HG03432 (cell line): ENCODE data around the gene RASSF9.

ENCODE experiments used
- ATAC-seq: cut with Tn5 transposase; IDR thresholded peaks from one replicate; pipeline ENCODE4 v1.9.1; 2021; ENCODE audit warnings: mild to moderate bottlenecking, moderate library complexity; ENCODE audit not compliant: unreplicated experiment

Gene RASSF9

DNA sequence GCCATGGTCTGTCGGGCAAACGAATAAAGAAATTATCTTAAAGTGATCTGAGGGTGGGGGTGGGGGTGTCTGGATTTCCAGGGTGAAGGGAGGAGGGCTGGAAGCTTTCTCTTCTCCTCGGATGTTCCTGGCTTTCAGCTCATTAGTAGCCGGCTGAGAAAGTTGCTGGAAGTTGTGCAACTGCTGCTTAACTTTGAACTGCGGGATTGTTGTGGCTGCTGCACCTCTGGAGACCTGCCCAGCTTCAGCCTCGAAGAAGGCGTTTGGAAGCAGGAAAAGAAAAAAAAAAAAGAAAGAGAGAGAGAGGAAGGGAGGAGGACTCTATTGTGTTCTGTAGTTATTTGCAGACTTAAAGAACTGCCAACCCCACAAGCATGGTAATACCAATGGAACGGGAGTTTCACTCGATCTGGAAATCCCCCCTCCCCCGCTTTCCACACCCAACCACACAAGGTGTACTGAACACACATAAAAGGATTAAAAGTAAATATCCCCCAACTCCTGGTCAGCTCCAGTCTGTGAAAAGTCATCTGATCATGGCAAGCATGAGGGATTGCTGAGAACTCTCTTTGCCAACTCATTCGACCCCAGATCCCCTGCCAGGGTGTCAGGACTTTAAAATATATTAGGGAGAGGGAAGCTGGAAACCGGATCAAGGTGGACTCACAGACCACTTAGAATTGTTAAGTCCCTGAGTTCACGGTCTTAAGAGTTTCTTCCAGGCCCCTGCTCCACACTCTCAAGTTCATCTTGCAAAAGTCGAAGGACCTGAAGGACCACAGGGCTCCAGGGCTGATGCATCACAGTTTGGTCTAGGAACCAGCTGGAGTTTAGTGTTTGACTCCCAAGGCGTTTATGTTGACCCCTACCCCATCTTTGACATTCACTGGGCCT lies at the start of gene RASSF9:
TSS of gene RASSF9 (minus strand) at position 213 of the 894 bp plus-strand sequence. CDS start at position 5, 208 bp downstream.
- no peak for ATAC-seq

DNA sequence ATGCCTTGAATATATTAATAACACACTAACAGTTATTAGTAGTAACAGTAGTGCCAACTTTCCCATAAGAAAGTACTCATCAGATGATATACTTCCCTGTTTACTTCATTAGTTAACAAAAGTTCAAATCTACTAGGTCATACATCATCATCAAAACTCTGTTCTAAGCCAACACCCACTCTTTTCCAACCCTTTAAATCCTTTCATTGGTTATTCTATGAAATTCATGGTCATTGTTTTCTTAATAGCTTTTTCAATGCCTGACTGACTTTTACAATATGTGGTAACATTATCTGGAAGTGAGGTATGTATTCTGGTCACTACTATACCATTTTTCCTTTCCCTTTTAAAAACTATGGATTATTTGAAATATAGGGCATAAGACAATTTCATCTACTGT lies 47.6 kb upstream of the RASSF9 start:
- no peak for ATAC-seq

DNA sequence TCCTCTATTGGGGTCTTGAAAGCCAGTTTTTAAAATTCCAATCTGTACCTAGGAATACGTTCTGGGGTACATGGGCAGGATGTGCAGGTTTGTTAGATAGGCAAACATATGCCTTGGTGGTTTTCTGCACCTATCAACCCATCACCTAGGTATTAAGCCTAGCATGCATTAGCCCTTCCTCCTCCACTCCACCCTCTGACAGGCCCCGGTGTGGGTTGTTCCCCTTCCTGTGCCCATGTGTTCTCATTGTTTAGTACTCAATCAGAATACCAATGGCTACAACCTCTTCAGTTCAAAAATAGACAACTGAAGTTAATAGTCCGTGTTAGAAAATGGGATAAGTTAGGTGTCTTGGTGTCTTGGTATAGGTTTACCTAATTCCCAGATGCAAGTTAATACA lies 41.2 kb upstream of the RASSF9 start:
- no peak for ATAC-seq

DNA sequence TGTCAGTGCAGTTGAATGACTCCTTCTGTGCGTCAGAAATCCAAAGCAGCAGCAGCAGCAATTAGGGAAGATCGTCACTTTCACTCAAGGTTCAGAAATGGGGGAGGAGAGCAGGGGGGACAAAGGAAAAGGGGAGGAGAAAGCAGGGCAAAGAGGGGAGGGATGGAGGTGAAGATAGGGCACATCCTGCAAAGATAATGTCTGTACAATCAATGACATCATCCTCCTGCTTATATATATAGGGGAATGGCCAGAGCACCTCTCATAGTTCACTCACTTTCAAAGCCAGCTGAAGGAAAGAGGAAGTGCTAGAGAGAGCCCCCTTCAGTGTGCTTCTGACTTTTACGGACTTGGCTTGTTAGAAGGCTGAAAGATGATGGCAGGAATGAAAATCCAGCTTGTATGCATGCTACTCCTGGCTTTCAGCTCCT lies 37.8 kb upstream of the RASSF9 start, which contains the start of gene NTS:
TSS of gene NTS (plus strand) at position 265 of the 431 bp plus-strand sequence. CDS start at position 374, 109 bp downstream.
- ATAC-seq: peak; percentile 90

DNA sequence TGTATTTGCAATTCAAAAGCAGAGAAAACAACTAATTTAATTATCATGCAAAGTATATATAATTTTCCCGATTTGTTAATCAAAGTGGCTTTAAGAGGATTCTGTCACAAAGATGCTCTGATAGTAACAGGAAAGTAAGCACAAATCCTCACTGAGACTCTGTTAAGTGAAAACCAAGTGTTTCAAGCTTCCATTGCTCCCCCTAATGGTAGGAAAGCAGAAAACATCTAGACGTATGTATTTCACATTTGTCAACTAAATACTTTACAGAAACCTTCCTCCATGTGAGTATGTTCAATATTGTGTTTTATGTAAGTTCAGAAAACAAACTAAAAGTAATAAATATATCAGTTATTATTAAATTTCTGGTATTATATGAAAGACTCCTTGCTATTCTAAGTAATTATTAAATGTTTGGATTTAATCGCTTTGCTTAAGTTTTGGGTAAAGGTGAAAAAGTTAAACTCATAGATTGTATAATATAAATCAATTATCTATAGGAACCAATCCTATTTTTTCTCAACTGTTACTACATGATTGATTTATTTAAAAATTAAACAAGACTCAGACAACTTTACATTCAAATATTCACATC lies 36.4 kb upstream of the RASSF9 start:
- ATAC-seq: peak; percentile 78

DNA sequence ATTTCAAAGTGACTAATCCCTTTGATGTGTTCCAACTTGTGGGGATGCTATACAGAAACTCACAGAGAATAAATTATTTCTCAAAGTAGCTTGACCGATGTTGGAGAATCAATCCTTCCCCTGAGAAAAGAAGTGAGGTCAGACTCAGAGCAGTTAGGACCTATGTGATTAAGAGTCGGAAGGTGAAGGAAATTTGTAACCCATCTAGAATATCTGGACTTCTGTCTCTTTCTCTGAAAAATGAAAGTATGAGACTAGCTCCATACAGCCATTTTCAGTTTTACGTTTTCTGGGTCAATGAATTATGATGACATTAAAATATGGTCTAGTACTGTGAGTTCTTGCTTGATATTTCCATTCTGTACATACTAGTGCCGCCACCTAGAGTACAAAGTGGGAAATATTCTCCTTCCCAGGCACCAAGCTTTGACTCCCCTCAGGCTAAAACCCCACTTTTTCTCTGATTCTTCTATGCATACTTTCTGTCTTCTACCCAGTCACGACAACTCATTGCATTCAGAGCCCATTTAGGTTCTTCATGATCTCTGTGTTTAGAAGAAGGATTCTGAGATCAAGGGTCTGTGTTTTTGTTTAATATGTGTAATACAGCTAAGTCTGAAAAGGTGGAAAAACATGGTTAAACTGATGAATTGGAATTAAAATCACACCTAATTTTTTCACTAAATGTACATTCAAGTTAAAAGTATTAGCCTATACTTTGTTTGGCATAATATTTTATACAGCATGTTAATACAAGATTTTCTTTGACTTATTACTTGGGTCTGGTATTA lies 31.0 kb upstream of the RASSF9 start:
- peak; percentile 95 for ATAC-seq

DNA sequence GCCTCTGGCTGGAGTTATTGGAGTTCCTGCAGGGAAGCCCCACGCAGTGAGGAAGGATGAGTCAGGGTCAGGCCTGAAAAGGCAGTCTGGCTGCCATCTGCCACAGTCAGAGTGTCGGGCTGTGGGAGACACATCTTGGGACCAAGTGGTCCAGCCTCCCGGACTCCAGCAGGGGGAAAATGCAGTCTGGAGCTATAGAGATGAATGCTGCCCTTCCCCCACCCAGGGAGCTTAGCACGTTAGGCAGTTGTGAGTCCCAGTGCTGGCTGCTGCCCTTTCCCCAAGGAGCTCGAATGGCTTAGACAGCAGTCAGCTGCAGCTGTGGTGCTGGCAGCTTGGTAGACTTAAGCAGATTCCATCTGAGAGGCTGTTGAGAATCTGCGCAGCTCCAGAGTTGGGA lies 29.7 kb upstream of the RASSF9 start:
- no peak for ATAC-seq

DNA sequence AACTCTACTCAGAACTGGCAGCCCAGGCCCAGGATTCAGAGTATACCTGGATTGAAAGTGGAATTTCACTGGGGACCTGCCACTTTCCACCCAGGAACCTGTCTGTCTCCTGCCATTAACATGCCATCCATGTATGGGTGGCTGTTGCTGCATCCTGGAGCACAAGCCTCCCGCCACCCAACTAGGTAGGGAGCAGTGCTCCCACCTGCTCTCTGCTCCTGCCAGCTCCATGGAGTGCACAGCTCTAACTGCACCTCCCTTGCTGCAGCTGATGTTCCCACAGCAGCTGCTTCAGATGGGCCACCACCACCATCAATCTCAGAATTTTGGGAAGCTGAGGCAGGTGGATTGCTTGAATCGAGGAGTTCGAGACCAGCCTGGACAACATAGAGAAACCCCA lies 20.8 kb upstream of the RASSF9 start:
- ATAC-seq: no peak

DNA sequence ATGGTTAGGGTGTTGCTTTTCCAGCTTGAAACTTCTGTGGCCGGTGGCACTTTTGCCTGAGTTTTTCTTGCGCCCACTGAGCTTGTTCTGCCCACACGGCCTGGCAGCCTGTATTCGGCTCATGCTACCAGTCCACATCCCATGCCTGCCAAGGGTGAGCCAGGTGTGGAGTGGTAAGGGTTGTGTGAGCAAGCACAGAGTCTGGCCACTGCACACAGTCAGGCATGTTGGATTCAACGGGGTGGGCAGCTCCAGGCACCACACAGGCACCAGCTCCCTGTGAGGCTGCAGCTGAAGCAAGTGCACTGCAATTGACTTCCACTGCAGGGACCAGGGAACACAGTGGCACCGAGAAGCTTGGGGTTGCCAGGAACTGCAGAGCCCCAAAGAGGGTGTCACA lies 19.1 kb upstream of the RASSF9 start:
- no peak for ATAC-seq

DNA sequence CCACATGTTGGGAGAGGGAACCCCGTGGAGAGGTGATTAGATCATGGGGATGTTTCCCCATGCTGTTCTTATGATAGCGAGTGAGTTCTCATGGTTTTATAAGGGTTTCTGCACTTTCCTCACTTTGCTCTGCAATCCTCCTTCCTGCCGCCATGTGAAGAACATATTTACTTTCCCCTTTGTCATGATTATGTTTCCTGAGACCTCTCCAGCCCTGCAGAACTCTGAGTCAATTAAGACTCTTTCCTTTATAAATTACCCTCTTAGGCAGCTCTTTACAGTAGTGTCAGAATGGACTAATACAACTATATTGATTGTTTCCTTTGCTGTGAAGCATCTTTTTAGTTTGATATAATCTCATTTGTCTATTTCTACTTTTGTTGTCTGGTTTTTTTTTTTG lies 13.1 kb upstream of the RASSF9 start:
- ATAC-seq: no peak

DNA sequence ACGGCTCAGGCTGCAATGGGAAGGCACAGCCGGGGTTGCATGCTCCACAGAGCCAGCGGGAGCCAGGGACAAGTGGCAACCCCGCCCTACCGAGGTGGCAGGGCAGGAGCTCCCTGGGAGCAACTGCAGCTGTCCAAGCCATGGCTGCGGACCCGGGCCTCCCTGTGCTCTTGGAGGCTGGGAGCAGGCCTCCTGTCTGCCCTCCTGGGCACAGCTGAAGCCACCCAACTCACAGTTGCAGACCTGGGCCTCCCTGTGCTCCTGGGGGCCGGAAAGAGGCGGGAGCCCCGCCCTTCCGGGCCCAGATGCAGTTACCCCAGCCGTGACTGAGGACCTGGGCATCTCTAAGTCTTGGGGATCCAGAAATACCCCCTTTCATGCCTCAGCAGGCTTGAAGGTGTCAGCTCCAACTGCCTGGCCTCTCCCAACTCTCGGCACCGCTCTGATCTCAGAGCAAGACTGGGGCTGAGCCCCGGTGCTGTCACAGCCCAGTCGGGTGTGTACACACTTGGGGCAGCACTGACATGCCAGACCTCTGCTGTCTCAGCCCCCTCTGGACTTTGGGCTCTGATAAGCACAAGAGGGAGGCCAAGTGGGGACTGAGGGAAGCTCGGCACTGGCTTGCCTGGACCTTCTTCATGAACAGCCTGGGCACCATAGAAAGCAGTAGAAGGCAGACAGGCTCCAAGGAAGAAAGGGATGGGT lies 7.5 kb upstream of the RASSF9 start:
- ATAC-seq: no peak

DNA sequence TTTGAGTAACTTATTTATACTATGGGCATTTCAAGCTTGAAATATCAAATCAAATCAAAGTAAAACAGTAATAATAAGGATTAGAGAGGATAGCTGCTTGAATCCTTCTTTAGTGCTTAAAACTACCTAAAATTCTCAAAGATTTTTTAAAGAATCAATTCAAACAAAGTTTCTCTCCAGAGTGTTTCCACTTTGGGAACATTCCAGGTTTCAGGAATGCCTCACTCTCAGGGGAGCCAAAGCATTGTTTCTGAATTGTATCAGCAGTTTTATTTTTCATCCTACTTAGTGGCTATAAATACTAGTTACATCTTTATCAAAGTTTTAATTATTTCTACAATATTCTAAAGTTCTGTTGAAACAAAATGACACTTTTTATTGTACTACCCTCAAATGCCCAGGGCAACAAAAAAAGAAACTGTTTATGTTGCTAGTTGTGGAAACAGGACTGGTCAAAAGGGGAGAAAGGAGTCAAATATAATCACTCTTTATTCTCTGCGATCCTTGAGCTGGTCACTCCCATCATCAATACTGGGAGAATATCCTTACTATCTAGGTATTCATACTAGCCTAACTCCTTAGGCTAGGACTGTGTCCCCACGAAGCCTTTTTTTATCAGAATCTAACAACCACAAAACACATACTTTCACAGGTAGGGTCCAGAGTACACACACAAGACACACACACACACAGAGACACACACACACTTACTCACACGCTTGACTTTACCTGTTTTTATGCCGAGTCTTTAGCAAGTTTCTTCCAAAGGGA lies 598 bp downstream of the RASSF9 start:
- no peak for ATAC-seq

DNA sequence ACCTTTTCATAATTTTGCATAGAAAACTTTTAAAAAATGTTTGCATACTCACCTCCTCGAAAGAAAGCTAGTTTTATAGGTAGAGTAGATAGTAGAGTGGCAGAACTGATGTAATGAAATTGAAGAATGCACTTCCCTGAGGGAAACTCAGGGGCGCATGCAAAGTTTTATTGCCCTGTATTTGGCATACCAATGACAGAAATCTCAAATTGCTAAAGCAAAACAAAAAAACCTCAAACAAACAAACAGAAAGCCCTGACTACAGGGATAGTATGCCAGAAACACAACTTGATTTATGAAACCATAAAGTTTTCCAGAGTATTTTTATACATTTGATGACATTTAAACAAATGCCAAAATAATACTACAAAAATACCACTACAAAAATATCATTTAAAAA lies 1.8 kb downstream of the RASSF9 start:
- ATAC-seq: no peak

DNA sequence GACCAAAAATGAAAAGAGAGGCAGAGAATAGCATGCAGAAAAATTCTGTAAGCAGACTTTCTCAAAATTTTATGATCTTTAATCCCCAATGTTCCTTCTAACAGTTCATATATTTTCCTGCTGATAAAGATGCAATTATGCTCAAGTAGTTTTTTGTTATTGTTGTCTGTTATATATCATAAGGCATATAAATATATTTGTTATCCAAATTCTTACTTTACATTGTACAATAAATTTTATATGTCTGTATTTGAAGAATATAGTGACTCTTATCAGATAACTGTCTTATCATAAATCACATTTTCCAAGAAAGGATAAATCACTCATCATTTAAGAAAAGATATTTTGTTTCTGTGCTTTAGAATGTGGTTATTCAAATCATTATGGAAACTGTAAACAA lies 2.6 kb downstream of the RASSF9 start:
- no peak for ATAC-seq

DNA sequence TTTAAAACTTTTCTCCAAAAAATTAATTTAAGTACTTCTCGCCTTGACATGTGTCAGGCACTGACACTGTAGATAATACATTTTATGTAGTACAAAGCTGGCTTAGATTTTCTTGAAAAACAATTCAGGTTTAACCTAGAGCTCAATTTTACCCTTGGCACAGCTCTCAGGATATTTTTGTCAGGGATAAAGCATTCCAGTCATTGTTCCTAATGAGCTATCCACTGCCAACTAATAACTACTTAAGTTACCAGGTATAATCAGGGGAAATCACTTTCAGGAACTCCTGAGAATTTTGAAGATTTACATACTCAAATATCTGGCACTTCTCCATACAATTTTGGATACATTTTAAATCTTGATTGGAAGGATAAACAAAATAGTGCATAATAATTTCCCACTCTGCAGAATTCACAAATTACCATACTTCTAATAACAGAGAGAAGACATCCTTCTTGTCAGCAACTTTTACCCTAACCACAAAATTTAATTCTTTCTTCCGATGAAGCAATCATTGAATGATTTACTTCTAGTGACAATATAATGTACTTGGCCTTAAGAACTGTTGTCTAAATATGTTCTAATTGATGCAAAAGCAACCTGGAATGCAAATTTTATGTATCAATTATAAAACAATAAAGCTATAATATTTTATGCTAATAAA lies 4.8 kb downstream of the RASSF9 start:
- no peak for ATAC-seq

DNA sequence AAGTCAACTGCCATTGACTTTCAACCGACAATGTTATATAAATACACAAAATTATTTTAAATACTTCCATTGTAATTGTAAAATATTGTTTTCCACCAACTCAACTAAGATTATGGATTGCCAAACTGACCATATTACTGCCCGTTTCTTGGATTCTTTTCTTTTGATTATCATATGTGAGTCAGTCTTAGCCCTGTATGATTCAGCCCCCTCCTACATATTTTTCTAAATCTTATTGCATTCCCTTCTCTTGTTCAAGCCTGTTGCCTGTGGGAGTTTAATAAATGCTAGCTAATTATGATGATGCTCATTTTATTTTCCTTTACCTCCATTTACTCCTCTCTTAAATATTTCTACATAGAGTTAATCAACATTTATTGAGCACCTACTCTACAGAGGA lies 6.8 kb downstream of the RASSF9 start:
- no peak for ATAC-seq

DNA sequence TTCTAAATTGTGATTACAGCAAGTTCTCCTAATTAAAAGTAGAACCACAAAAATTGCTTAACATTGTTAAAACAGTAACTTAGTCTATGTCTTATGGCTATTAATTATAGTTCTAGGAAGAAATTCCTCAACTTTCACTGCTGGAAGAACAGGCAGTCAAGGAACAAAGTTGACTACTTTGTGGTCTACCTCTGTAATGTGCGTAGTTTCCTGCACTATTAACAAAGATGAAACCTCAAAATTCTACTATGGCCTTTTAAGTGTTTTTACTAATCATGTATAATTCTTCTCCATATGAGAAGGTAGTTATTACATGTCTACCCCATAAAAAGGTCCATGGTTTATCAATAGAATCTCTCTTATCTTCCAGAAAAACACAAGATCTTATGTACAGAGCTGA lies 7.6 kb downstream of the RASSF9 start:
- no peak for ATAC-seq

DNA sequence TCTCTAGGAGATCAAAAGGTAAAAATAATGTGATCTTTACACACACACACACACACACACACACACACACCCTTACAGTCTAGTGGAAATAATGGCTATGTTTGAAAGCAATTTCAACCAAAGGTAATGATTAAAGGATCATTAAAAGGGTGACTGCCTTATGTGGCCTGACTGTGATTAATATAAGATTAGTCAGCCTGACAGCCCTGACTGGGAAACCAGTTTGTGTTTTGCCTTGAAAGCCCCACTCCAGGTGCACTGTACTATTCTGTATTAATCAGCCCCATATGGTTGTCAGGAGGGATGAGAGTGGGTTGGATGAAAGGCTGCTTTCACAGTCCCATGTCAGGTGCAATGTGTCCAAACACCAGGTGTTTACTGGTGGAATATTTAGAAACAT lies 10.5 kb downstream of the RASSF9 start:
- ATAC-seq: no peak

DNA sequence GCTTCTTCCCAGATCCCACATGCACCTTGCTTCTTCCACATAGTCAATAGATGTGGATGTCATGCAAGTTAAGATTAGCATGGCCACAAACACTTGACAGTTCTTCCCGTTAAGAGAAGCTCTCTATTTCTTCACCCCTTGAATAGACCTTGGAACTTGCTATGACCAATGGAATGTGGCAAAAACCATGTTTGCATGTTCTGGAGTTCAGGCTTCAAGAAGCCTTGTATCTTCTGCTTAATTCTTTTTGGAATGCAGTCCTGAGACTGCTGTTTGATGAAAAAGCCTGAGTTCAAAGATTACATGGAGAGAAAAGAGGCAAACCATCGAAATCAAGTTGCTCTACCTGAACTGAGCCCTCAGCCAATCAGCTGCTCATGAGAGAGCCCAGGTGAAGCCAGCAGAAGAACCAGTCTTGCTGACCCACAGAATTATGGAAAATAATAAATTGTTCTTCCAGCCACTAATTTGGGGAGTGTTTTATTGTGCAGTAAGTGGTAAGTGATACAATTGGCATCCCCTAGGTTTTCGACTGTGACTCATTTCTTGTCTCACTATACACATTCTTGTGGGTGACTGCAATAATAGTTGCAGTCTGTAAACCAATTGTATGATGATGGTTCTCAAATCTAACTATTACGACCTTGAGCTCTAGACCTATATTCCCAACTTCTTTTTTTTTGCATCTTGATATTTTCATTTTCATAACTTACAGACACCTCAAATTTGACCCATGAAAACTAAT lies 12.6 kb downstream of the RASSF9 start:
- no peak for ATAC-seq
